ENCODE measurements around the gene SCAP. TPM values are rescaled to one million over a fixed set of nuclear protein-coding genes. Genes with fewer than 3 reads are reported as not detected.

SCAP gene
- total and polyA plus RNA-seq, 9 donors, result 52.4 to 192 (median 80.9) TPM

DNA sequence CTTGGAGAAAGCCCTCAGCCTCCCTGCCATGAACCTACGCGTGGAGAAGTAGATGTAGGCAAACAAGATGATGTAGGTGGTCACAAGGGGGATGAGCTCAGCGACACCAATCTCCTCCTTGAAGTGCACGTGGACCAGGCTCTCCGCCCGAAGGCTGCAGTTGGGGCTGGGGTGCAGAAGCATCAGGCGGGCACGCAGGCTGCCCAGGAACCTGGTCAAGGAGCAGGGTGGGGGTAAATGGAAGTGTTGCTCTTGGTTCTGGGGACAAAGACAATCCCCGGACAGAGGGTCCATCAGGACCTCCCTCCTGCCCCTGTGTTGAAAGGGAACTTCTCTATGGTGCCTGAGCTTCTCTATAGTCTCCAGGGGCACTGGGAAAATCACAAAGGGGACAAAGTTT lies 49.8 kb downstream of the SCAP start:
- H3K27me3 ChIP-seq, result no peaks in the 10 kb centered on the region
- peak in 1 of 5 donors; percentile 25 for DNase-seq
- no peaks in the 10 kb centered on the region for H3K36me3 ChIP-seq
- H3K4me1 ChIP-seq (ENCODE audit: insufficient read depth), result peaks cover 11% of the 10 kb centered on the region
- TF ChIP-seq EP300 (IDR thresholded peaks at IDR 0.05) (no peak), POLR2A (IDR thresholded peaks at IDR 0.05) (no peak)
- TF ChIP-seq, protein P1, sequence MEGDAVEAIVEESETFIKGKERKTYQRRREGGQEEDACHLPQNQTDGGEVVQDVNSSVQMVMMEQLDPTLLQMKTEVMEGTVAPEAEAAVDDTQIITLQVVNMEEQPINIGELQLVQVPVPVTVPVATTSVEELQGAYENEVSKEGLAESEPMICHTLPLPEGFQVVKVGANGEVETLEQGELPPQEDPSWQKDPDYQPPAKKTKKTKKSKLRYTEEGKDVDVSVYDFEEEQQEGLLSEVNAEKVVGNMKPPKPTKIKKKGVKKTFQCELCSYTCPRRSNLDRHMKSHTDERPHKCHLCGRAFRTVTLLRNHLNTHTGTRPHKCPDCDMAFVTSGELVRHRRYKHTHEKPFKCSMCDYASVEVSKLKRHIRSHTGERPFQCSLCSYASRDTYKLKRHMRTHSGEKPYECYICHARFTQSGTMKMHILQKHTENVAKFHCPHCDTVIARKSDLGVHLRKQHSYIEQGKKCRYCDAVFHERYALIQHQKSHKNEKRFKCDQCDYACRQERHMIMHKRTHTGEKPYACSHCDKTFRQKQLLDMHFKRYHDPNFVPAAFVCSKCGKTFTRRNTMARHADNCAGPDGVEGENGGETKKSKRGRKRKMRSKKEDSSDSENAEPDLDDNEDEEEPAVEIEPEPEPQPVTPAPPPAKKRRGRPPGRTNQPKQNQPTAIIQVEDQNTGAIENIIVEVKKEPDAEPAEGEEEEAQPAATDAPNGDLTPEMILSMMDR (IDR thresholded peaks at IDR 0.05), result no peak
- H3K9me3 ChIP-seq, result no peaks in the 10 kb centered on the region
- no peak overlapping the region for H3K27ac ChIP-seq
- no peak overlapping the region for H3K4me3 ChIP-seq
- intact Hi-C loops (cut with DNase I), result loop anchor here in 1 of 4 donors (10.0 kb wide), 1 partner anchor 49 kb away; the partner anchor contains the start of gene SCAP
- WGBS, 3 donors, result 89 to 93% (median 91%) methylated on average over 9 of the region's 9 CpGs

DNA sequence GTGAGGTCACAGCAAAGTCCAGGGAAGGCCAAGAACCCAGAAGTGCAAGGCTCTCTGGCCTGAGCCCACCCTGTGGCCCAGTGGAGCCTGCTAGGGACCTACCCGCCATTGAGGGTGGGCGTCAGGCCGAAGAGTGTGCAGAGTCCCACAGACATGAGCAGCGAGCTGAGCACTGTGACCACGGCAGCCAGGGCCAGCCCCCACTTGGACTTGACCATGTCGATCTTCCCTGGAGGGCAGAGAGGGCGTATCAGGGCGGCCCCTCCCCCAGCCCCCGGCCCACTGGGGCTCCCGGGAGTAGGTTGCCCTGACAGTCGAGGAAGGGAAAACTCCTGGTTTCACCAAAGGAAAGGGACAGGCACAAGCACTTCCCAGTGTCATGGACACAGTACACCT lies 50.4 kb downstream of the SCAP start:
- Histone ChIP-seq H3K27ac (no peak overlapping the region), H3K4me1 (ENCODE audit: insufficient read depth) (peaks cover 11% of the 10 kb centered on the region), H3K36me3 (no peaks in the 10 kb centered on the region), H3K4me3 (no peak overlapping the region), H3K27me3 (no peaks in the 10 kb centered on the region), H3K9me3 (no peaks in the 10 kb centered on the region)
- DNase-seq, result peak in 1 of 5 donors; percentile 26
- no peak for TF ChIP-seq EP300 (IDR thresholded peaks at IDR 0.05)
- TF ChIP-seq, protein P1 (IDR thresholded peaks at IDR 0.05), result no peak
- TF ChIP-seq POLR2A (IDR thresholded peaks at IDR 0.05), result no peak
- 85 to 86% (median 85%) methylated on average over 9 to 11 of the region's 11 CpGs for WGBS, 3 donors
- intact Hi-C loops (cut with DNase I), result loop anchor here in 1 of 4 donors (10.0 kb wide), 1 partner anchor 49 kb away; the partner anchor contains the start of gene SCAP

DNA sequence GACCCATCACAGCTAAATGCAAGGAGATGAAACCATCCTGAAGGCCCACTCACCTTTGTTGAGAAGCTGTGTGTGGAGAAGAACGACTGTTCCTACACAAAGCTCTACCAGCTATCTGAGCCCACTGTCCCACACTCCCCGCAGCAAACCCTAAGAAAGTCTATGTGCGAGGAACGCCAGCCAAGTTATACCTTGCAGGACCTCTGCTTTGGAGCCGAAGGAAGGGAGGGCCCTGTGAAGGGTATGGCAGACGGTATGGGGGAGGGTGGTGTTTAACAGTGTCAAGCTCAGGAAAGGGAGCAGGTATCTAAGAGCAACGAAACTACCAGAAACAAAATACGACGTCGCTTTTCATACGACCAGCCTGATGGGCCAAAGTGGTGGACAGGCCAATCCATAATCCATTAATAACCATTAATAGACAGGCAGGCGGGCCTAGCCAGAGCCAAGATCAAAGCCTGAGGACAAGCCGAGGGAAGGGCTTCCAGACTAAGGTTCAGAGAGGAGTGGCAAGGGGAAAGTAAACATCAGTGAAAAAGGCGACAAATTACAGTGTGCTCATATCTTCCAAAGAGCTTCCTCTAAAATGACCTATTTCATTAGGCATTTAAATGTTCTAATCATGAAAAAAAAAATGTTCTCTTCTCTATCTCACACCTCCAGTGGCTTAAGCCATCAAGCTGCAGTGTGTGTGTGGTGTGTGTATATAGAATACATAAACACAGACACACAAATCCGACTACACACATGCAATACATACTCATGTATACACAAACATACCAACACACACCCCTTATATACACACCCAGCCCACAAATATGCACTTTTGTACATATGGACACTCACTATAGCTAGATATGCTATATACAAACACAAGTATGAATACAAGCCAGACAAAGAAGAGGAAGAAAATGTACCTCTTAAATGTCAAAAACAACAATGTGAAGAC lies 51.0 kb downstream of the SCAP start:
- Histone ChIP-seq H3K36me3 (no peaks in the 10 kb centered on the region), H3K9me3 (no peaks in the 10 kb centered on the region), H3K27me3 (no peaks in the 10 kb centered on the region), H3K4me3 (no peak overlapping the region), H3K4me1 (ENCODE audit: insufficient read depth) (peaks cover 11% of the 10 kb centered on the region), H3K27ac (no peak overlapping the region)
- intact Hi-C loops (cut with DNase I), result loop anchor here (5.0 to 10.0 kb wide), 3 partner anchors 50 to 363 kb away; partner anchors contain the start of gene SCAP (in 3 of the 4)
- TF ChIP-seq, protein P1 (IDR thresholded peaks at IDR 0.05), result no peak
- no peak for TF ChIP-seq POLR2A (IDR thresholded peaks at IDR 0.05)
- no peak for TF ChIP-seq EP300 (IDR thresholded peaks at IDR 0.05)
- DNase-seq, result no peak
- WGBS, 3 donors, result 78 to 82% (median 82%) methylated on average over 15 of the region's 15 CpGs

- Histone ChIP-seq H3K4me1 (ENCODE audit: insufficient read depth) (peaks cover 11% of the 10 kb centered on the region), H3K9me3 (no peaks in the 10 kb centered on the region), H3K27me3 (no peaks in the 10 kb centered on the region), H3K36me3 (no peaks in the 10 kb centered on the region), H3K27ac (no peak overlapping the region), H3K4me3 (no peak overlapping the region)
- intact Hi-C loops (cut with DNase I), result loop anchor here (5.0 to 10.0 kb wide), 3 partner anchors 51 to 364 kb away; partner anchors contain the start of gene SCAP (in 3 of the 4)
- TF ChIP-seq, protein P1 (IDR thresholded peaks at IDR 0.05), result no peak
- TF ChIP-seq EP300 (IDR thresholded peaks at IDR 0.05), result no peak
- no peak for TF ChIP-seq POLR2A (IDR thresholded peaks at IDR 0.05)
- DNase-seq, result no peak
- 89 to 96% (median 94%) methylated on average over 8 of the region's 8 CpGs for WGBS, 3 donors
These were observed 52.1 kb downstream of the SCAP start for GRCh38 chr3:47423548-47424145.

All from ovary (tissue), 9 donors.